HepG2 (cell line): Measurements from ENCODE around the gene TPD52L2. TPM values are rescaled to one million over a fixed set of nuclear protein-coding genes. Genes with fewer than 3 reads are reported as not detected.

Experiments
- ATAD3A ChIP-seq: sonication (generic); formaldehyde crosslinking; IDR thresholded peaks from 2 replicates; pipeline ENCODE4 v1.4.0; 2020; ENCODE audit warnings: missing genetic modification reagents
- BCL6 ChIP-seq: IDR thresholded peaks from 2 replicates; pipeline ENCODE4 v1.6.1; 2016; ENCODE audit warnings: missing genetic modification reagents, missing compliant biosample characterization
- DMTF1 ChIP-seq: sonication (generic); formaldehyde crosslinking; IDR thresholded peaks from 2 replicates; pipeline ENCODE4 v1.4.0; 2020; ENCODE audit warnings: mild to moderate bottlenecking, missing genetic modification reagents
- KDM1A ChIP-seq: IDR thresholded peaks from 2 replicates; pipeline ENCODE4 v1.6.1; 2016; ENCODE audit warnings: missing compliant biosample characterization
- KDM6A ChIP-seq: IDR thresholded peaks from 2 replicates; pipeline ENCODE4 v1.6.1; 2016; ENCODE audit warnings: low read depth
- MEIS2 ChIP-seq: sonication (generic); formaldehyde crosslinking; IDR thresholded peaks from 2 replicates; pipeline ENCODE4 v1.9.0; 2021; ENCODE audit warnings: mild to moderate bottlenecking, missing genetic modification reagents
- NKX3-1 ChIP-seq: sonication (generic); formaldehyde crosslinking; IDR thresholded peaks from 2 replicates; pipeline ENCODE4 v1.5.0; 2020; ENCODE audit warnings: missing genetic modification reagents
- POGK ChIP-seq: sonication (generic); formaldehyde crosslinking; conservative IDR thresholded peaks from 2 replicates; pipeline ENCODE4 v1.8.0; 2022; ENCODE audit warnings: mild to moderate bottlenecking, moderate library complexity, missing genetic modification reagents
- POLR2A ChIP-seq, 2 experiments: IDR thresholded peaks; 2 replicates each; pipeline ENCODE4 v1.6.1; 2011; ENCODE audit warnings: low read depth in 2 of 2, low read length in 2 of 2, mild to moderate bottlenecking in 1 of 2, moderate library complexity in 1 of 2; ENCODE audit not compliant: insufficient read depth in 1 of 2
- RAD21 ChIP-seq: fragments of 450-650 bp; formaldehyde crosslinking; IDR thresholded peaks from 2 replicates; pipeline ENCODE4 v1.5.0; 2020; ENCODE audit warnings: mild to moderate bottlenecking
- RARG ChIP-seq: sonication (generic); formaldehyde crosslinking; IDR thresholded peaks from 2 replicates; pipeline ENCODE4 v1.4.0; 2020; ENCODE audit warnings: low read depth, mild to moderate bottlenecking, missing genetic modification reagents
- SATB2 ChIP-seq: sonication (generic); formaldehyde crosslinking; IDR thresholded peaks from 2 replicates; pipeline ENCODE4 v1.5.0; 2020; ENCODE audit warnings: missing genetic modification reagents
- STAT6 ChIP-seq: sonication (generic); formaldehyde crosslinking; IDR thresholded peaks from 2 replicates; pipeline ENCODE4 v1.4.0; 2020; ENCODE audit warnings: missing genetic modification reagents, mild to moderate bottlenecking, borderline replicate concordance
- TBP ChIP-seq: sonication (generic); formaldehyde crosslinking; IDR thresholded peaks from 2 replicates; pipeline ENCODE4 v1.5.0; 2020; ENCODE audit warnings: missing genetic modification reagents
- TCF7L2 ChIP-seq: IDR thresholded peaks from 2 replicates; pipeline ENCODE4 v1.6.1; 2011; ENCODE audit warnings: mild to moderate bottlenecking, low read depth, low read length, moderate library complexity
- ZC3H4 ChIP-seq: sonication (generic); formaldehyde crosslinking; IDR thresholded peaks from 2 replicates; pipeline ENCODE4 v1.4.0; 2020; ENCODE audit warnings: missing genetic modification reagents, borderline replicate concordance
- ZMAT3 ChIP-seq: sonication (generic); formaldehyde crosslinking; conservative IDR thresholded peaks from 2 replicates; pipeline ENCODE4 v1.7.0; 2021; ENCODE audit warnings: missing genetic modification reagents
- ZNF160 ChIP-seq: sonication (generic); formaldehyde crosslinking; IDR thresholded peaks from 2 replicates; pipeline ENCODE4 v1.8.0; 2022; ENCODE audit warnings: mild to moderate bottlenecking, inconsistent platforms, missing genetic modification reagents
- polyA plus RNA-seq, 8 experiments: library from polyadenylated mRNA; depleted of rRNA in 3 of 8; stranded (reverse) in 7 of 8; unstranded in 1 of 8; fragments of >200 nt; fragmentation: Illumina TruSeq in 4 of 8; extraction: Trizol in 4 of 8; gene quantifications; 2 replicates each; pipeline versions ENCODE4 v1.2.1 to v1.2.3, GENCODE V29; 2011 to 2016; ENCODE audit warnings: low read depth in 4 of 8, missing spikeins in 1 of 8, mixed read lengths in 1 of 8; ENCODE audit not compliant: insufficient read depth in 1 of 8
- total RNA-seq, 5 experiments: library from RNA; depleted of rRNA; stranded (reverse); fragments of >200 nt; fragmentation: Illumina TruSeq; extraction: Trizol; gene quantifications; 2 replicates each; pipeline ENCODE4 v1.2.3, GENCODE V29; 2016; ENCODE audit warnings: low read depth in 1 of 5

Gene TPD52L2
- total and polyA plus RNA-seq, 2 of the 13 experiments (the other 11 are each of a cell fraction or from before 2014, with no cell fraction given), result 156 to 184 TPM

GRCh38 chr20:63859166-63859699 is 5.8 kb upstream of the TPD52L2 start (continued):
- TF ChIP-seq STAT6, result peak; percentile 90; the same call in 1 of the 2 replicates
- no peak for TF ChIP-seq ZNF160 (CRISPR knock-in tag)
- TF ChIP-seq TBP (CRISPR knock-in tag), result 0 out of 2 replicates have a peak, but pooled peaks have one; percentile 24
- no peak for TF ChIP-seq TCF7L2
- peak in 1 of 2 experiments; percentile 32; a peak in 1 of 4 replicates for TF ChIP-seq POLR2A (IDR thresholded peaks at IDR 0.05; ENCODE audit: insufficient read depth in 1 of 2, low read depth in 2 of 2, low read length in 2 of 2)
- TF ChIP-seq POGK (CRISPR knock-in tag), result peak; percentile 62; the same call in 1 of the 2 replicates
- TF ChIP-seq ZMAT3 (CRISPR knock-in tag), result 0 out of 2 replicates have a peak, but pooled peaks have one; percentile 52
- TF ChIP-seq SATB2 (CRISPR knock-in tag), result no peak
- TF ChIP-seq NKX3-1 (CRISPR knock-in tag), result no peak
- no peak for TF ChIP-seq DMTF1 (CRISPR knock-in tag)
- peak; percentile 57; the same call in 1 of the 2 replicates for TF ChIP-seq ZC3H4 (CRISPR knock-in tag)
- TF ChIP-seq KDM6A, result no peak
- no peak for TF ChIP-seq RAD21 (CRISPR knock-in tag)
- TF ChIP-seq RARG (CRISPR knock-in tag), result no peak
- no peak for TF ChIP-seq MEIS2 (CRISPR knock-in tag)
- no peak for TF ChIP-seq KDM1A (CRISPR knock-in tag)
- TF ChIP-seq BCL6 (CRISPR knock-in tag), result no peak
- TF ChIP-seq ATAD3A (CRISPR knock-in tag), result no peak
